AG08396 (cell line): Measurements from ENCODE around the gene UNK.
A peak's percentile ranks its signal among the peaks of the same experiment; 100 is the strongest.
"Not testable (repeated sequence)": the region's sequence is repeated elsewhere in the genome, so short reads cannot be mapped to it uniquely, and the experiment has no call there.

Experiments used
- DNase-seq: peaks from one replicate; pipeline ENCODE4 v3.0.0; 2012; ENCODE audit warnings: low spot score, mixed read lengths

UNK gene

GRCh38 chr17:75754378-75755204 is 30.0 kb upstream of the UNK start:
- DNase-seq: no peak

- DNase-seq: no peak
Observed at GRCh38 chr17:75755205-75755901, 29.3 kb upstream of the UNK start.

GRCh38 chr17:75755990-75756389 is 28.6 kb upstream of the UNK start:
- no peak for DNase-seq

- DNase-seq: no peak
Observed at GRCh38 chr17:75756451-75757085, 28.0 kb upstream of the UNK start.

- no peak for DNase-seq
Observed at GRCh38 chr17:75757086-75757681, 27.4 kb upstream of the UNK start.

GRCh38 chr17:75758131-75758905 is 26.3 kb upstream of the UNK start:
- DNase-seq: no peak

GRCh38 chr17:75759457-75759856 is 25.1 kb upstream of the UNK start:
- DNase-seq: no peak

GRCh38 chr17:75759978-75760640 is 24.5 kb upstream of the UNK start:
- DNase-seq: not testable (repeated sequence)

- DNase-seq: no peak
Observed at GRCh38 chr17:75762513-75763268, 21.9 kb upstream of the UNK start.

- DNase-seq: no peak
Observed at GRCh38 chr17:75763269-75763607, 21.4 kb upstream of the UNK start.

GRCh38 chr17:75763613-75764416 is 20.8 kb upstream of the UNK start:
- no peak for DNase-seq

- DNase-seq: no peak
Observed at GRCh38 chr17:75764417-75764710, 20.2 kb upstream of the UNK start.

- peak; percentile 94 for DNase-seq
Observed at GRCh38 chr17:75764711-75765421, 19.7 kb upstream of the UNK start, which contains the start of gene GALK1. Gene GALK1 (minus strand): TSS chr17:75765192. CDS start chr17:75765136, 56 bp downstream.

GRCh38 chr17:75765981-75766380 is 18.6 kb upstream of the UNK start:
- DNase-seq: no peak

GRCh38 chr17:75767881-75768280 is 16.7 kb upstream of the UNK start:
- DNase-seq: no peak

- DNase-seq: no peak
Observed at GRCh38 chr17:75769536-75769935, 15.1 kb upstream of the UNK start.

GRCh38 chr17:75771334-75772281 is 13.0 kb upstream of the UNK start:
- DNase-seq: peak; percentile 26
